Measurements from ENCODE around the gene NT5DC3.

NT5DC3 gene

DNA sequence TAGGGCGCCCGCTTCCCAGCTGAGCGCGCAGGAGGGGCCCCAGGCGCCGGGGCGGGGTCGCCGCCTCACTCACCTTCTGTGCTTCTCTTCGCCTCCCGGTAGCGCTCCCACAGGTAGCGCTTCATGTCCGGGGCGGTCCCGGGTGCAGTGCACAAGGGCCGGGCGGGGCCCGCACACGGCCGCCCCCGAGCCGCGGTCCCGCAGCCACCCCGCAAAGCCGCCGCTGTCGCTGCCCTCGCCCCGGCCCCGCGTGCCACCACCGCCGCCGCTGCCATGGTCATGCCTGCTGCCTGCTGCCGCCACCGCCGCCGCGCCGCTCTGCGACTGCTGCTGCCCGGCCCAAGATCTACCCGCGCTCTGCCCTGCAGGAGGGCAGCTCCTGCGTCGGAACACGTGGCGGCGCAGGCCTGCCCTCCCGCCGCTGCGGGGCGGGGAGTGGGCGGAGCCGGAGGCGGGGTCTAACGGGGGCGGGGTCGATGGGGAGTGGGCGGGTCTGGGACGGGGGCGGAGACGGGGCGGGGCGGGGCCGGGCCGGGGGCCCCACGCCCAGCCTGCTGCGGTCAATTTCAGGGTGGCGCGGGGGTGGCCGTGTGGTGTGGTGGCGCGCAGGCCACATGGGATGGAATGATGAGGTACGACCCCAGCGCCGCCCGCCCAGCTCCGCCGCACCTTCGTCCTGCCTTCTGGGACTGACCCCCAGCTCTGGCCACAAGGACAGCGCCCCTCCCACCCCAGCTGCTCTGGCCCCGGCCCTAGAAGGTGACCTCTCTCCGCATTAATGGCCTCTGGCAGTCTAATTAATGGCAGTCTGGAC lies at the start of gene NT5DC3:
NT5DC3 (minus strand) TSS at position 359 of the 814 bp plus-strand sequence; CDS start at position 281, 78 bp downstream.
- no peak within 1 kb of the TSS for H2AFZ ChIP-seq (ENCODE audit: low read length)
- H3F3A ChIP-seq (ENCODE audit: insufficient read depth, low read length): no peaks in the 10 kb centered on the region
- peaks cover 9% of the 10 kb centered on the region for H3K4me1 ChIP-seq (ENCODE audit: insufficient read depth, low read length, severe bottlenecking)
- peak within 1 kb of the TSS; percentile 79 for H3K9ac ChIP-seq (ENCODE audit: low read length)
- H4K20me1 ChIP-seq (ENCODE audit: insufficient read depth, low read length): no peaks in the 10 kb centered on the region
- no peaks in the 10 kb centered on the region for H3K79me2 ChIP-seq (ENCODE audit: insufficient read depth, low read length)
- H3K9me3 ChIP-seq (ENCODE audit: low read length): no peaks in the 10 kb centered on the region
- peak within 1 kb of the TSS; percentile 68 for H3K4me2 ChIP-seq (ENCODE audit: low read length)
- H3K9me2 ChIP-seq (ENCODE audit: low read depth, low read length): no peaks in the 10 kb centered on the region
- no peaks in the 10 kb centered on the region for H3K36me3 ChIP-seq (ENCODE audit: insufficient read depth, low read length)
- TF ChIP-seq EZH2 (IDR thresholded peaks at IDR 0.05; ENCODE audit: borderline replicate concordance, low read length) (no peak), CTCF (IDR thresholded peaks at IDR 0.05; ENCODE audit: low read length) (no peak)
- H3K27ac ChIP-seq (ENCODE audit: low read depth, low read length, poor library complexity, severe bottlenecking): no peak within 1 kb of the TSS
- H3K27me3 ChIP-seq (ENCODE audit: insufficient read depth, low read length): no peaks in the 10 kb centered on the region
- H3K4me3 ChIP-seq (ENCODE audit: low read depth, low read length, poor library complexity, severe bottlenecking): peak within 1 kb of the TSS; percentile 80

GRCh38 chr12:103887738-103888137 lies 46.7 kb upstream of the NT5DC3 start:
- no peak overlapping the region for H3K27ac ChIP-seq (ENCODE audit: low read depth, low read length, poor library complexity, severe bottlenecking)
- no peaks in the 10 kb centered on the region for H3K9me2 ChIP-seq (ENCODE audit: low read depth, low read length)
- no peaks in the 10 kb centered on the region for H3K79me2 ChIP-seq (ENCODE audit: insufficient read depth, low read length)
- H3K27me3 ChIP-seq (ENCODE audit: insufficient read depth, low read length): no peaks in the 10 kb centered on the region
- H3K4me1 ChIP-seq (ENCODE audit: insufficient read depth, low read length, severe bottlenecking): no peaks in the 10 kb centered on the region
- H3K36me3 ChIP-seq (ENCODE audit: insufficient read depth, low read length): no peaks in the 10 kb centered on the region
- TF ChIP-seq EZH2 (IDR thresholded peaks at IDR 0.05; ENCODE audit: borderline replicate concordance, low read length): no peak
- TF ChIP-seq CTCF (IDR thresholded peaks at IDR 0.05; ENCODE audit: low read length): no peak
- H3K4me3 ChIP-seq (ENCODE audit: low read depth, low read length, poor library complexity, severe bottlenecking): no peak overlapping the region
- no peak overlapping the region for H3K9ac ChIP-seq (ENCODE audit: low read length)
- no peaks in the 10 kb centered on the region for H4K20me1 ChIP-seq (ENCODE audit: insufficient read depth, low read length)
- H3K4me2 ChIP-seq (ENCODE audit: low read length): no peak overlapping the region
- H2AFZ ChIP-seq (ENCODE audit: low read length): no peak overlapping the region
- no peaks in the 10 kb centered on the region for H3K9me3 ChIP-seq (ENCODE audit: low read length)
- H3F3A ChIP-seq (ENCODE audit: insufficient read depth, low read length): no peaks in the 10 kb centered on the region

DNA sequence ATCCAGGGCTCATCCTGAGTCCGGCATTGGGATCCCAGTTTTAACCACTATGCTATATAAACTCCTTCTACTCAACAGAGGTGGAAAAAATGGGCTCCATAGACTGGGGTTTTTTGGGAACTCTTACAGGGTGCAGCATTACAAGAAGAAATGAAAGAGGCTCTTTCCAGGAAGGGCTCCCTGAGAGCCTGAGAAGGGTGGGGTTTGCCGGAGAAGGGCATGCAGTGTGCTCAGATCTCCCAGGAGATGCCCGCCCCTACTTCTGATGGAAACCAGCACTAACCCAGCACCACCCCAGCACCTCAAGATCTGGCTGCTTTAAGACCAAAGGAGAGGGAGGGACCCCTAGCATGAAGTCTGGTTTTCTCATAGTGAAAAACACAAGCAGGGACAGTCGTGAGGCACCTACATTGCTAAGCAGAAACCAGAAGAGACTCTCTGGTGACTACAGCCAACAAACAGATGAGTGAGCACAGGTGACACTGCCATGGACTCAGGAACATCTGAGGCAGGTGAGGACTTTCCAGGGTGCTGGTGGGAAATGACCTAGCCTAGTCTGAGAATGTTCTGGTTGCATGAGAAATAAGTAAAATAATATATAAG lies 45.3 kb upstream of the NT5DC3 start:
- Histone ChIP-seq H2AFZ (ENCODE audit: low read length) (no peak overlapping the region), H4K20me1 (ENCODE audit: insufficient read depth, low read length) (no peaks in the 10 kb centered on the region), H3K36me3 (ENCODE audit: insufficient read depth, low read length) (no peaks in the 10 kb centered on the region)

More for the DNA sequence above, 45.3 kb upstream of the NT5DC3 start:
- H3K27ac ChIP-seq (ENCODE audit: low read depth, low read length, poor library complexity, severe bottlenecking): no peak overlapping the region
- no peak overlapping the region for H3K4me3 ChIP-seq (ENCODE audit: low read depth, low read length, poor library complexity, severe bottlenecking)
- H3K4me2 ChIP-seq (ENCODE audit: low read length): no peak overlapping the region
- H3K4me1 ChIP-seq (ENCODE audit: insufficient read depth, low read length, severe bottlenecking): no peaks in the 10 kb centered on the region
- no peaks in the 10 kb centered on the region for H3F3A ChIP-seq (ENCODE audit: insufficient read depth, low read length)
- no peaks in the 10 kb centered on the region for H3K9me2 ChIP-seq (ENCODE audit: low read depth, low read length)
- no peaks in the 10 kb centered on the region for H3K79me2 ChIP-seq (ENCODE audit: insufficient read depth, low read length)
- no peak overlapping the region for H3K9ac ChIP-seq (ENCODE audit: low read length)
- no peaks in the 10 kb centered on the region for H3K9me3 ChIP-seq (ENCODE audit: low read length)
- no peak for TF ChIP-seq EZH2 (IDR thresholded peaks at IDR 0.05; ENCODE audit: borderline replicate concordance, low read length)
- TF ChIP-seq CTCF (IDR thresholded peaks at IDR 0.05; ENCODE audit: low read length): no peak
- no peaks in the 10 kb centered on the region for H3K27me3 ChIP-seq (ENCODE audit: insufficient read depth, low read length)

All from OCI-LY1 (cell line).